ENCODE measurements around the gene SLC8A1. TPM values are rescaled to one million over a fixed set of nuclear protein-coding genes. Genes with fewer than 3 reads are reported as not detected.

Gene SLC8A1
- total RNA-seq, 2 donors from 2014 or later, result 4.7 to 6.3 TPM

DNA sequence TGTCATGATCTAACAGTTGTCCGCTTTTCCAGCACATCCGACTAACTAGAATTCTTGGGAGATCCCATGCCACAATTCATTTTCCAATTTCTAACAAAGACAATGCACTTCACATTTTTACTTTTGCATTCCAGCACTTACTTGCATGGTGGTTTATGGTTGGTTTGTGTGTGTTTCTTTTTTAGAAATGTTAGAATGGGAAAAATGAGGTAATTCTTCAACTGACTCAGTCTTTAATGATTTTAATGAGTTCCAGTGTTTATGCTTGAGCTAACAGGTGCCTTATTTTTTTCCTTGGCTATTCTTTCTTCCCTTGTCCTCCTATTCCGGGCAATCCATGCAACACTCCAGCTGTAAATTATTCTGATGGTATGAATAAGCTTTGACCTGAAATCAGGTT is 46.4 kb downstream of the SLC8A1 start:
- Histone ChIP-seq H3K4me3 (ENCODE audit: low read length) (no peak overlapping the region), H3K27ac (ENCODE audit: low read depth, low read length) (no peak overlapping the region), H3K4me1 (ENCODE audit: control insufficient read depth, insufficient read depth, low read length) (peaks cover 5% of the 10 kb centered on the region), H3K9me3 (ENCODE audit: control insufficient read depth, low read length) (no peaks in the 10 kb centered on the region), H3K9ac (ENCODE audit: extremely low read depth, low read length, poor library complexity, severe bottlenecking) (no peak overlapping the region), H3K27me3 (ENCODE audit: control insufficient read depth, insufficient read depth, low read length, poor library complexity, severe bottlenecking) (no peaks in the 10 kb centered on the region), H3K36me3 (ENCODE audit: control insufficient read depth, insufficient read depth, low read length) (no peaks in the 10 kb centered on the region)
- H3K4me3 Mint-ChIP-seq, result no peak overlapping the region
- WGBS, 2 experiments (ENCODE audit: insufficient coverage in 1 of 2, insufficient read length in 1 of 2), result 96% methylated on average over 2 of the region's 3 CpGs; no CpG with 5 or more reads in 1 of the 2 experiments
- peaks cover 15% of the 10 kb centered on the region for H3K4me1 Mint-ChIP-seq
- no peak overlapping the region for H3K27ac Mint-ChIP-seq
- H3K27me3 Mint-ChIP-seq (ENCODE audit: insufficient read depth), result no peaks in the 10 kb centered on the region
- no peaks in the 10 kb centered on the region for H3K36me3 Mint-ChIP-seq (ENCODE audit: low read depth)
- H3K9me3 Mint-ChIP-seq, result no peaks in the 10 kb centered on the region
- TF ChIP-seq, protein P1, sequence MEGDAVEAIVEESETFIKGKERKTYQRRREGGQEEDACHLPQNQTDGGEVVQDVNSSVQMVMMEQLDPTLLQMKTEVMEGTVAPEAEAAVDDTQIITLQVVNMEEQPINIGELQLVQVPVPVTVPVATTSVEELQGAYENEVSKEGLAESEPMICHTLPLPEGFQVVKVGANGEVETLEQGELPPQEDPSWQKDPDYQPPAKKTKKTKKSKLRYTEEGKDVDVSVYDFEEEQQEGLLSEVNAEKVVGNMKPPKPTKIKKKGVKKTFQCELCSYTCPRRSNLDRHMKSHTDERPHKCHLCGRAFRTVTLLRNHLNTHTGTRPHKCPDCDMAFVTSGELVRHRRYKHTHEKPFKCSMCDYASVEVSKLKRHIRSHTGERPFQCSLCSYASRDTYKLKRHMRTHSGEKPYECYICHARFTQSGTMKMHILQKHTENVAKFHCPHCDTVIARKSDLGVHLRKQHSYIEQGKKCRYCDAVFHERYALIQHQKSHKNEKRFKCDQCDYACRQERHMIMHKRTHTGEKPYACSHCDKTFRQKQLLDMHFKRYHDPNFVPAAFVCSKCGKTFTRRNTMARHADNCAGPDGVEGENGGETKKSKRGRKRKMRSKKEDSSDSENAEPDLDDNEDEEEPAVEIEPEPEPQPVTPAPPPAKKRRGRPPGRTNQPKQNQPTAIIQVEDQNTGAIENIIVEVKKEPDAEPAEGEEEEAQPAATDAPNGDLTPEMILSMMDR (conservative IDR thresholded peaks at IDR 0.05), result no peak
- DNase-seq, result no peak

DNA sequence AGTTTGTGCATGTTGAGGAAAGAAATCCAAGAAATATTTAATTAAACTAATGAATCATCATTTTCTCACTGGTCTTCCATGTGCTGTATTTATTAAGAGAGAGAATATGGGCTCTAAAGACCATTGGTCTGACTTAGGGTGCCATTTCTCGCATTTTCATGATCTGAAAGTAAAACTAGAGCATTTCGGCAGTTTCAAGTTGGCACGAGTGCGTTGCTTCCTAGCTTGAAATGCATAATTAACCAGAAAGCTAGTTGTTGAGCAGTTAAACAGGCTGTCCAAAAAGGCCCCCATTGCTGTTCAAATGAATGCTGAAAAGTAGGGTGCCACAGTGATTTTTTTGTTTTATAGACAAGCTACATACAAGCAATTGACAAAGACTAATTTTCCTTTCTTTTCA is 47.4 kb downstream of the SLC8A1 start:
- TF ChIP-seq, protein P1 (conservative IDR thresholded peaks at IDR 0.05), result no peak
- no peak overlapping the region for H3K4me3 ChIP-seq (ENCODE audit: low read length)
- no peak overlapping the region for H3K27ac ChIP-seq (ENCODE audit: low read depth, low read length)
- Mint-ChIP-seq H3K9me3 (peaks cover 4% of the 10 kb centered on the region), H3K4me1 (peaks cover 17% of the 10 kb centered on the region), H3K27me3 (ENCODE audit: insufficient read depth) (no peaks in the 10 kb centered on the region), H3K27ac (no peak overlapping the region), H3K4me3 (no peak overlapping the region), H3K36me3 (ENCODE audit: low read depth) (peaks cover 2% of the 10 kb centered on the region)
- WGBS, 2 experiments (ENCODE audit: insufficient coverage in 1 of 2, insufficient read length in 1 of 2), result 89 to 96% methylated on average over 4 of the region's 4 CpGs
- no peaks in the 10 kb centered on the region for H3K27me3 ChIP-seq (ENCODE audit: control insufficient read depth, insufficient read depth, low read length, poor library complexity, severe bottlenecking)
- H3K9ac ChIP-seq (ENCODE audit: extremely low read depth, low read length, poor library complexity, severe bottlenecking), result no peak overlapping the region
- H3K4me1 ChIP-seq (ENCODE audit: control insufficient read depth, insufficient read depth, low read length), result peaks cover 5% of the 10 kb centered on the region
- no peaks in the 10 kb centered on the region for H3K9me3 ChIP-seq (ENCODE audit: control insufficient read depth, low read length)
- DNase-seq, result no peak
- no peaks in the 10 kb centered on the region for H3K36me3 ChIP-seq (ENCODE audit: control insufficient read depth, insufficient read depth, low read length)

DNA sequence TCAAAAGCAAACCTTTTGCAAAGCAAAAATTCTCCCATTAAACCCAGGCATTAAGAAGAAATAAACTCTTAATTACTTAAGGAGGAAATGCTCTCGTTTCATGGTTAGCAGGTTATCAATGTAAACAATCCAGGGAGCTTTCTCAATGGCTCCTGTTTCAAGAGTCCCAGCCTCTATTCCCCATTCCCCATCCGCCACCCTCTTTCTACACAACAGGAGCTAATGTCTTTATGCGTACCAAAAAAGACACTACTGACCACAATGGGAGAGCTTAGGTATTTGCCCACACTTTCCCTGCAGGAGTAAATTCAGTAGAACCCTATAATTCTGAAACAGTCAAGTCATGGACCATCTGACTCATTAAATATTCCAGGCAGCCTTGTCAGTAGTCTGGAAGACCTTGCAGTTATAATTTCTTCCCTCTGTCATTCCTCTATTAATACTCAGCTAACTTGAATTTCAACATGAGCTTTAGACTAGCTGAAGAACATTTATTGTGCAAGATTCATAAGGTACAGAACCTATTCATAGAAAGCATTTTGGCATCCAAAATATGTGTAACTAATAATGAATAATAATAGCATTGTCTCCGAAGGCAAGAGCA is 48.6 kb downstream of the SLC8A1 start:
- no peaks in the 10 kb centered on the region for H3K9me3 ChIP-seq (ENCODE audit: control insufficient read depth, low read length)
- H3K4me1 Mint-ChIP-seq, result peaks cover 13% of the 10 kb centered on the region
- TF ChIP-seq, protein P1 (conservative IDR thresholded peaks at IDR 0.05), result no peak

More for the DNA sequence above, 48.6 kb downstream of the SLC8A1 start:
- Histone ChIP-seq H3K36me3 (ENCODE audit: control insufficient read depth, insufficient read depth, low read length) (no peaks in the 10 kb centered on the region), H3K27ac (ENCODE audit: low read depth, low read length) (no peak overlapping the region), H3K4me3 (ENCODE audit: low read length) (no peak overlapping the region), H3K4me1 (ENCODE audit: control insufficient read depth, insufficient read depth, low read length) (peaks cover 5% of the 10 kb centered on the region), H3K9ac (ENCODE audit: extremely low read depth, low read length, poor library complexity, severe bottlenecking) (no peak overlapping the region), H3K27me3 (ENCODE audit: control insufficient read depth, insufficient read depth, low read length, poor library complexity, severe bottlenecking) (no peaks in the 10 kb centered on the region)
- no peak overlapping the region for H3K4me3 Mint-ChIP-seq
- DNase-seq, result no peak
- peaks cover 2% of the 10 kb centered on the region for H3K36me3 Mint-ChIP-seq (ENCODE audit: low read depth)
- no peak overlapping the region for H3K27ac Mint-ChIP-seq
- H3K27me3 Mint-ChIP-seq (ENCODE audit: insufficient read depth), result no peaks in the 10 kb centered on the region
- WGBS, 2 experiments (ENCODE audit: insufficient coverage in 1 of 2, insufficient read length in 1 of 2), result 90% methylated on average over 4 of the region's 4 CpGs; no CpG with 5 or more reads in 1 of the 2 experiments
- peaks cover 4% of the 10 kb centered on the region for H3K9me3 Mint-ChIP-seq
